ENCODE results near the gene UPF3A. TPM values are rescaled to one million over a fixed set of nuclear protein-coding genes. Genes with fewer than 3 reads are reported as not detected.
A peak's percentile ranks its signal among the peaks of the same experiment; 100 is the strongest.

Gene UPF3A
- total and polyA plus RNA-seq, 9 of the 15 experiments (the other 6 are each of a cell fraction or from before 2014, with no cell fraction given), result 15.6 to 76.5 (median 40.9) TPM

- no peak for TF ChIP-seq NR4A1 (CRISPR knock-in tag; IDR thresholded peaks at IDR 0.05)
- TF ChIP-seq NR4A1 (tag; IDR thresholded peaks at IDR 0.05), result no peak
These were observed 33.4 kb upstream of the UPF3A start (continued) for GRCh38 chr13:114248011-114248410.

GRCh38 chr13:114249077-114249476 is 32.3 kb upstream of the UPF3A start:
- ChIA-PET CTCF (ENCODE audit: low intra/inter-chr PET ratio) (no interaction called here), POLR2A (interaction anchor here (0.8 to 1.4 kb wide), 2 partner anchors 9 to 13 kb away, joined by 4 to 5 read pairs; no protein-coding TSS in a partner anchor)
- intact Hi-C loops (cut with micrococcal nuclease), result no loop called here
- Histone ChIP-seq H3K4me1 (replicated peaks in 1 of 2; ENCODE audit: control insufficient read depth in 2 of 2, insufficient read depth in 2 of 2, low read length in 2 of 2) (peaks cover 4 to 8% of the 10 kb centered on the region in 2 experiments; a peak in 4 of 5 replicates), H3K9me3 (replicated peaks; ENCODE audit: control insufficient read depth, insufficient read depth, low read depth, low read length) (no peaks in the 10 kb centered on the region), H3K4me3 (no peak overlapping the region), H3K79me2 (ENCODE audit: control insufficient read depth, insufficient read depth, low read length) (peaks cover 2% of the 10 kb centered on the region; the same call in 1 of the 3 replicates), H3K27me3 (ENCODE audit: control insufficient read depth in 2 of 2, insufficient read depth in 2 of 2, low read length in 2 of 2) (no peaks in the 10 kb centered on the region), H4K20me1 (replicated peaks; ENCODE audit: control insufficient read depth, insufficient read depth, low read length) (no peaks in the 10 kb centered on the region), H3K9ac (ENCODE audit: insufficient read depth in 1 of 2, low read depth in 2 of 2, low read length in 2 of 2) (no peak overlapping the region), H2AFZ (ENCODE audit: low read depth, low read length) (no peak overlapping the region), H3K27ac (ENCODE audit: extremely low read depth, low read depth, low read length) (no peak overlapping the region), H3K36me3 (ENCODE audit: control insufficient read depth, insufficient read depth, low read length) (peaks cover 87% of the 10 kb centered on the region), H3K9me1 (ENCODE audit: control insufficient read depth, insufficient read depth, low read length) (no peaks in the 10 kb centered on the region), H3K4me2 (ENCODE audit: insufficient read depth, low read length) (no peak overlapping the region)
- no peak for DNase-seq (ENCODE audit: extremely low read depth in 1 of 4, low spot score in 3 of 4)
- ATAC-seq, result no peak
- TF ChIP-seq TEAD2 (tag; IDR thresholded peaks at IDR 0.05) (no peak), ZBTB33 (CRISPR knock-in tag; IDR thresholded peaks at IDR 0.05) (peak; percentile 75), HMGXB4 (CRISPR knock-in tag; IDR thresholded peaks at IDR 0.05) (no peak), TFAM (CRISPR knock-in tag; conservative IDR thresholded peaks at IDR 0.05) (no peak), ARHGAP35 (IDR thresholded peaks at IDR 0.05; ENCODE audit: partially characterized antibody) (no peak), FOXJ3 (CRISPR knock-in tag; IDR thresholded peaks at IDR 0.05) (no peak), BMI1 (IDR thresholded peaks at IDR 0.05; ENCODE audit: low read length) (no peak), GTF2A2 (tag; IDR thresholded peaks at IDR 0.05) (no peak)
- in situ Hi-C loops (cut with MboI), result no loop called here
- 90% methylated on average over 7 of the region's 7 CpGs for WGBS (ENCODE audit: insufficient coverage, low coverage, missing lambda C conversion rate)
- BruUV-seq (replicated peaks), result no TSS peak
- FAIRE-seq, result no peak

All from K562 (cell line).